ENCODE measurements around the gene SMARCD2. TPM values are rescaled to one million over a fixed set of nuclear protein-coding genes. Genes with fewer than 3 reads are reported as not detected.
"Not testable (repeated sequence)": the region's sequence is repeated elsewhere in the genome, so short reads cannot be mapped to it uniquely, and the experiment has no call there.

The SMARCD2 gene
- 100 to 1,000 TPM; 142 to 210 (median 192) TPM for total RNA-seq

GRCh38 chr17:63842540-63843386 lies at the start of gene SMARCD2:
TSS of gene SMARCD2 (minus strand) at chr17:63842685. CDS start at chr17:63842674, 11 bp downstream.
- Histone ChIP-seq H3K27ac (peak within 1 kb of the TSS; percentile 90 to 95), H3K36me3 (no peaks in the 10 kb centered on the region), H3K27me3 (no peaks in the 10 kb centered on the region), H3K9me3 (no peaks in the 10 kb centered on the region), H3K4me1 (peaks cover 8 to 24% of the 10 kb centered on the region in 2 donors), H3K4me3 (peak within 1 kb of the TSS; percentile 69 to 97 (median 94))
- intact Hi-C loops (cut with DNase I; ENCODE audit: low total_unique reads): no loop called here
- TF ChIP-seq POLR2A (IDR thresholded peaks at IDR 0.05): peak; percentile 13
- TF ChIP-seq CTCF (IDR thresholded peaks at IDR 0.05): peak in 1 of 3 donors; percentile 12
- TF ChIP-seq POLR2AphosphoS5 (IDR thresholded peaks at IDR 0.05): peak; percentile 64 to 75 (median 65)
- peak; percentile 98 to 99 for DNase-seq (ENCODE audit: low spot score in 2 of 2)

GRCh38 chr17:63889026-63889848 lies 46.8 kb upstream of the SMARCD2 start:
- H3K4me1 ChIP-seq; H3K27ac ChIP-seq; H3K27me3 ChIP-seq; H3K9me3 ChIP-seq; H3K36me3 ChIP-seq; intact Hi-C loops (cut with DNase I; ENCODE audit: low total_unique reads); H3K4me3 ChIP-seq; DNase-seq (ENCODE audit: low spot score in 2 of 2): not testable (repeated sequence)
- TF ChIP-seq CTCF (IDR thresholded peaks at IDR 0.05): peak in 2 of 3 donors; percentile 15 to 18

GRCh38 chr17:63885119-63885518 lies 42.6 kb upstream of the SMARCD2 start:
- DNase-seq (ENCODE audit: low spot score in 2 of 2): not testable (repeated sequence)

GRCh38 chr17:63882626-63883126 lies 40.2 kb upstream of the SMARCD2 start:
- H3K36me3 ChIP-seq; H3K4me1 ChIP-seq; H3K9me3 ChIP-seq; DNase-seq (ENCODE audit: low spot score in 2 of 2); H3K4me3 ChIP-seq; intact Hi-C loops (cut with DNase I; ENCODE audit: low total_unique reads); H3K27me3 ChIP-seq; H3K27ac ChIP-seq: not testable (repeated sequence)

More at GRCh38 chr17:63885119-63885518, 42.6 kb upstream of the SMARCD2 start:
- H3K36me3 ChIP-seq; H3K27ac ChIP-seq; H3K27me3 ChIP-seq; H3K4me1 ChIP-seq; intact Hi-C loops (cut with DNase I; ENCODE audit: low total_unique reads); H3K4me3 ChIP-seq; H3K9me3 ChIP-seq: not testable (repeated sequence)

- no peak for DNase-seq (ENCODE audit: low spot score in 2 of 2)
- no peaks in the 10 kb centered on the region for H3K9me3 ChIP-seq
- TF ChIP-seq CTCF (IDR thresholded peaks at IDR 0.05) (peak in 2 of 3 donors; percentile 21 to 30), POLR2A (IDR thresholded peaks at IDR 0.05) (no peak)
Observed at GRCh38 chr17:63881935-63882601, 39.6 kb upstream of the SMARCD2 start, which contains the start of gene GH2. TSS of gene GH2 (minus strand) at chr17:63881944. CDS start at chr17:63881801, 143 bp downstream.

GRCh38 chr17:63881337-63881736 lies 38.9 kb upstream of the SMARCD2 start:
- DNase-seq (ENCODE audit: low spot score in 2 of 2); H3K9me3 ChIP-seq; H3K27me3 ChIP-seq; H3K4me1 ChIP-seq; H3K4me3 ChIP-seq; H3K27ac ChIP-seq; H3K36me3 ChIP-seq; intact Hi-C loops (cut with DNase I; ENCODE audit: low total_unique reads): not testable (repeated sequence)

More at GRCh38 chr17:63881935-63882601, 39.6 kb upstream of the SMARCD2 start, which contains the start of gene GH2:
- Histone ChIP-seq H3K4me3 (no peak within 1 kb of the TSS), H3K27ac (no peak within 1 kb of the TSS), H3K27me3 (no peaks in the 10 kb centered on the region), H3K36me3 (no peaks in the 10 kb centered on the region), H3K4me1 (no peaks in the 10 kb centered on the region)
- intact Hi-C loops (cut with DNase I; ENCODE audit: low total_unique reads): no loop called here
